Limb (tissue), 2 donors: ENCODE data around the gene IGFBP3.

Experiments
- DNase-seq, 2 donors: peaks; one replicate each; pipeline ENCODE4 v3.0.0-alpha.2; 2016; ENCODE audit errors: extremely low spot score in 2 of 2

IGFBP3 gene

GRCh38 chr7:45923290-45923689 is 2.2 kb upstream of the IGFBP3 start:
- peak; percentile 82 to 85 for DNase-seq

GRCh38 chr7:45922810-45923209 is 1.7 kb upstream of the IGFBP3 start:
- DNase-seq: peak in 1 of 2 donors; percentile 19

DNA sequence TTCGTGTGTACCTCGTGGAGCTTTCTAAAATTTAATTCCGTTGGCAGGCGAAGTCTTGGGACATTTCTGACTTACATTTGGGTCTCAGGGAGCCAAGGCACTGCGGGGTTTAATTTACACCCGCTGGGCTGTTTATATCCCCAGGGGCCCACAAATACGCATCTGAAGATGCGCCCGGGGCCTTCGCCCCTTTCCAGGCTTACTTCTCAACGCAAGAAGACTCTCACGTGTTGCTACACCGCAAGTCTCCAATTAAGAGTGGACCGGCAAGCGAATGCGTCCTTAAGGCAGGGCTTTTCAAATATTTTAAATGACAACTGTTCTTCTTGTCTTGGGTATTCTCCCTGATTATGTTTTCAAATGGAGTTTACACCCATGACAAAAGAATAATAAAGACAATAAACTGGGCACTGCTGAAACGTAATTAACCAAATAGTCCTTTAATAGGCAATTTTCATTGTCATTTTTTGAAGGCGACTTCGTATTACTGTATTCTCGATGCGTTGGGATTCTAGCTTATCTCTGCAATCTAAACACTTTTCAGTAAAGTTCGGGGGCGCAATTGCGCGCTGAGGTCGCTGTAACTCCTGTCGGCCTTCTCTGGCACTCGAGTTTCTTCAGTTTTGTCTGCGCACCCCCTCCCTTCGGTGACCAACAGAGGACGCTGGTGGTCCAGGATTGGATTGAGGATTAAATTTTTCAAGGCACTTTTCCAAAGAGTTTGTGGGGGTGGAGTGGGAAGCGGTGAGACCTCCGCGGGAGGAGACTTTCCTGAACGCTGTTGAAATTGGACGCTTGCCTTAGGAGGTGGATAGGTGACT is 837 bp upstream of the IGFBP3 start:
- DNase-seq: peak; percentile 85 to 88

DNA sequence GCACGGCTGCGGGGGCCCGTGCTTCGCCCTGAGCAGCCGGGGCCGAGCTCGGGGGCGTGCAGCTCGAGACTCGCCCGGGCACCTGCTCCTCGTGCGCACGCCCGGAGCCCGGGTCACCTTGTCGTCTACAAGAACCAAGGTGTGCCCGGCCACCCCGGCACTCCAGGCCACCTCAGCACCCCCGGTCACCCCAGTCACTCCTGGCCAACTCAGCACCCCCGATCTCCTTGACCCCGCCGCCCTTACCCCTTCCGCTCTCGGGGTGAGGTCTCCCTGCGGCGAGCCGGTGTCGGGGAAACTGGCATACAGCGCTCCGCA is 268 bp upstream of the IGFBP3 start:
- DNase-seq: no peak

DNA sequence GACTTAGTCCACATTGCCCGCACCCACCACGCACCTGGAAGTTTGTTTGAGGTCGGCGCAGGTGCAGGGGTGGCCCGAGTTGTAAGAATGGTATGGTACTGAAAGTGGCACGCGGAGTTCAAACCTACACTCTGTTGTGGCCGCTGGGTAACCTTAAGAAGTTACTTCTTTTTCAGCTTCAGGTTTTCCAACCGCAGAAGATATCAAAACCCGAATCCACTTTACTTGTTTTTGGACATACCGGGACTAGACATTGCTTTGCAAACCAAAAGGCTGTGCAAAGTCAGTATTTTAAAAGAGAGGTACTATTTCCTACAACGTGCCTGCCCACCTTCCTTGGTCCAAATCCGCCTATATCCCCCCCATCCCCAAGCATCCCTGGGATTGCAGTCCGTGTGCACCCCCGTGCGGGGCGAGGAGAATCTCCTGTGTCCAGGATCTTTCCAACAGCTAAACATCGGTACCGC is 1.0 kb downstream of the IGFBP3 start:
- no peak for DNase-seq

GRCh38 chr7:45919231-45919784 is 1.8 kb downstream of the IGFBP3 start:
- DNase-seq: peak in 1 of 2 donors; percentile 45

DNA sequence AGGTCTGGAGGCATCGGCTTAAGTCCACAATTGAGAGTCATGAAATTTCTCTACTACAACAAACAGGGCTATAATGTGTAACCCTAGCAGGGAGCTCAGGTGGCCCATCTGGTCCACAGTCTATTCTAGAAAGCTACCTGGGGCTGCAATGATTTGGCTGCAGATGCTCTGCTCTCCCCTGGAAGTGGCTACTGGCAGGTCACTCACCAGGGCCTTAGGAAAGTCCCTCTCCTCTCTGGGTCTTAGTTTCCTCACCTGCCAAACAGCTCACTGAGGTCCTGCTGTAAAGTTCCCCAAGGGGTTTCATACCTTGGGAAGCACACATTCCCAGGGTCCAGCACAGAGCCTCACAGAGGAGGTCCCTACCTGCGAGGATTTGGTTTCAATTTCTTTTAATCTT is 2.5 kb downstream of the IGFBP3 start:
- DNase-seq: no peak

GRCh38 chr7:45917658-45918057 is 3.4 kb downstream of the IGFBP3 start:
- DNase-seq: peak; percentile 78 to 91

- no peak for DNase-seq
Observed at GRCh38 chr7:45917064-45917463, 4.0 kb downstream of the IGFBP3 start.

GRCh38 chr7:45915606-45916005 is 5.5 kb downstream of the IGFBP3 start:
- DNase-seq: no peak

DNA sequence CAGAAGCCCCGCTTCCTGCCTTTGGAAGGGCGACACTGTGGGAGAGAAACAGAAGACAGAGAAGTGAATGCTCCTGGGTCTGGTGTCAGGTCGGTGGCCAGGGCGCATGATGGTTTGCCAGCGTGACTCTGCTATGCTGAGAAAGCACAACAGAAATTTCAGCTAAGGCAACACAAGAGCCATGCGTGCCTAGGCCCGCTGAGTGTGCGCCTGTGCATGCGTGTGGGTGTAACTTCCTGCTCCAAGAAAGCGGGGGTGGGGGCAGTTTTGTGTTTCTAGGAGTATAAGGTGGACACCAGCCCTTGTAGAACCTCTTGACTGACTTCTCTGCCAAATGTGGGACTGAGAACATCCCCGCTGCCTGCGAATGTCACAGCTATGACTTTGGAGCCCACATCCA is 6.2 kb downstream of the IGFBP3 start:
- DNase-seq: no peak

GRCh38 chr7:45912972-45913371 is 8.1 kb downstream of the IGFBP3 start:
- DNase-seq: no peak

DNA sequence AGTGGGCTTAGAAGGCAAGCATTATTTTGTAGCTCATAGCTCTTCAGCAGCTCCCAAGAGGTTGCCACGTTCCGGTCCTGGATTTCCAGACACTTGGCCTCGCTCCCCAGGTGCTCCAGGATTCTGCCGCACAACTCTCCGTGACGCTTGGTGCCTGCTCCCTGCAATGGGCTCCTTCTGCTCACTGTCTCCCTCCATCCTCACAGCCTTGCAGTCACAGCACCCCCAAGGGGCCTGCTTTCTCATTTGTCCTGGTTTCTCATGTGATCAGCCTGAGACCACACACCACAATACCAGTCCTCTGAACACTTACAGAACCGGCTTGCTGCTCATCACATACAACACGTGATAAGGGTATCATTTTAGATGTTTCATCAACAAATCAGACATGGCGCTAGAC is 9.8 kb downstream of the IGFBP3 start:
- DNase-seq: no peak

DNA sequence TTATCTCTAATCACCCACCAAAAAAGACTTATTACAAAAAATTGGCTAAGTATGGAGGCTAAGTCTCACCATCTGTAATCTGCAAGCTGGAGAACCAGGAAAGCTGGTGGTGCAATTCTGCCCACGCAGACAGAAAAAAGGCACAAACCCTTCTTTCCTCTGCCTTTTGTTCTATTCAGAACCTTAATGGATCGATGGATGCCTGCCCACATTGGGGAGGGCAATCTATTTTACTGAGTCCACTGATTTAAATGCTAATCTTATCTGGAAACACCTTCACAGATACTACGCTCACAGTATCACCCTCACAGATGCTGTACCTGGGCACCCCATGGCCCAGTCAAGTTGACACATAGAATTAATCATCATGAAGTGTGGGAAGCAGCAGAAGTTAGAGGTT is 10.2 kb downstream of the IGFBP3 start:
- DNase-seq: no peak

GRCh38 chr7:45909561-45909960 is 11.5 kb downstream of the IGFBP3 start:
- no peak for DNase-seq

DNA sequence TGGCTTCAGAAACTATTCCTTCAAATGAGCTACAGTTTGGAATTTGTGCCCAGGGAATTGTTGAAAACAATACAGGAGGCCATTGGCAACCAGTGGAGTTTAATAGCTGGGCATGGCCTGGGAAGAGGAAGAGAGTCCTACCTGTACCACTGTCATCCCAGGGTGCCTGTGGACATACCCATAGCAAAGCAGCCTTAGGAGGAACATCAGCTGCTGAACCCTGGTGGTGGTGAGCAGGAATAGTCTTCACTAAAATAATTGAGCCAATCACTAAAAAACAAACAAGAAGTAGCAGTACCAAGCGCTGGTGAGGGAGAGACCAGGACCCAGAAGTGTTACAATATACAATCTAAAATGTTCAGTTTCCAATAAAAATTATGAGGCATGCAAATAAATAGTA is 18.3 kb downstream of the IGFBP3 start:
- no peak for DNase-seq

DNA sequence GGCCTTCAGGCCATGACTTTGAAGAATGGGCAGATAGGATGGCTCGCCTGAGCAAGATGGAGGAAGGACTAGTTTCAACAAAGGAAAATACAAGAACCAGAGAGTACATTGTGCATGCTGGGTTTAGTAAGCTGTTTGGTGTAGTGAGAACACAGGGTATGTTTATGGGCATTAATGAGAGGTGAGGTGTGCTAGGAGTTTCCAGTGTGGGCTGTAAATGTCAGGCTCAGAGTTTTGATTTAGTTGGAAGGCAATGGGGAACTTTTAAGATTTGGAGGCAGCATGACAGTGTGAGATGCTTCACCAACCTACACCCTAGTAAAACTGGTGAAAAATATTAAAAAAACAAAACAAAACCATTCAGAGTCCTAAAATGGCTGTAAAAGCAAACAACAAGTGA is 19.5 kb downstream of the IGFBP3 start:
- DNase-seq: no peak

- no peak for DNase-seq
Observed at GRCh38 chr7:45898222-45898621, 22.9 kb downstream of the IGFBP3 start.

- DNase-seq: no peak
Observed at GRCh38 chr7:45897042-45897690, 23.9 kb downstream of the IGFBP3 start.

GRCh38 chr7:45894665-45895062 is 26.4 kb downstream of the IGFBP3 start:
- no peak for DNase-seq

DNA sequence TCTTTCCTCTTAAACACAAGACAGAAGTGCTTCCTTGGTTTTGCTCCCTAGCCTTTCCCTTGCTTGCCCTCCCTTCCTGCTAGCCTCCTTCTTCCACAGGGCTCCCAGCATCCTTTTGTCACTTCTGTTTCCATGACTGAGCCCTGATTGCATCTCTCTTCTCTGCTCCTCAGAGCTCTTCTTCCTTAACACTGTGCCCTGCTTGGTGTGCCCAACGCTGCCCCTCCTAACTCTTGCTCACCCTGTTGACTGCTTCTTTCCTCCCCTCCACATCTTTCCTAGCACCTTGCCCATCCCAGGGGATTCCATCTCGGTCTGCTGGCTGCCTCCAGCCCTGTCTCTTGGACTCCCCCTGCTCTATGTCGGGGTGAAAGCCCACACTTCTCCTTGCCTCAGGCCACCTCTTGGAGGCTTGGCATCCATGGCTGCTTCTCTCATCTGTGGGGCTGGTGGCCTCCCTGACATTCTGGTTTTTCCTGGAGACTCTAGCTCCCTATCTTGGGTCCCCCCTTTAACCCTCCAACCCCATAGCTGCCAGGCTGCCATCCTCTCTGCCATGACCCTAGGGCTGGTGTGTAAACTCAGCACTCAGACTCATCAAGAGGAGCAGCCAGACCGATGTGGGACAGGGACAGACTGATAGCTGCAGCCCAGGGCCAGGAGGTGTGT is 26.9 kb downstream of the IGFBP3 start:
- DNase-seq: no peak

DNA sequence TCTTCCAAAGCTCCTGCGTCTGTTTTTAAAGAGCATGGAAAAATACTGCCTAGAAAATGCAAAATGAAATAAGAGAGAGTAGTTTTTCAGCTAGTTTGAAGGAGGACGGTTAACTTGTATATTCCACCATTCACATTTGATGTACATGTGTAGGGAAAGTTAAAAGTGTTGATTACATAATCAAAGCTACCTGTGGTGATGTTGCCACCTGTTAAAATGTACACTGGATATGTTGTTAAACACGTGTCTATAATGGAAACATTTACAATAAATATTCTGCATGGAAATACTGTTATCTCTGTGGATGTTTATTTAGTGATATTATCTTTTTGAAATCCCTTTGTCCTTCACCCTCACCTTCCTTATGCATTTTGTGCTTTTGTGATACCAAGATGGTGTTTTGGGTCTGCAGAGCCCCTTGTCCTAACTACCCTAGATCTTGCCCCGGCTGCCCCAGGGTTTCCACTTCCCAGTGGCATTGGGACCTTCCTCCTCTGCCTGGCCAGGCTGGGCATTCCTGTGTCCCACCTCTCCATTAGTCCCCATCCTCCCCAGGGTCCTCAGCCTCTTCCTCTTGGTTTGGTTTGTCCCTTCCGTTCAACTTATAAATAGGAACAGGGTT is 27.6 kb downstream of the IGFBP3 start:
- DNase-seq: no peak
